Fibroblast of the aortic adventitia (primary cell): ENCODE data around the gene PCDHGA6. TPM values are rescaled to one million over a fixed set of nuclear protein-coding genes. Genes with fewer than 3 reads are reported as not detected.
"Not testable (repeated sequence)": the region's sequence is repeated elsewhere in the genome, so short reads cannot be mapped to it uniquely, and the experiment has no call there.

Source experiments
- DNase-seq: peaks from one replicate; pipeline ENCODE4 v3.0.0-alpha.2; 2010; ENCODE audit warnings: low read depth
- H3K4me3 ChIP-seq: 2 replicates; pipeline ENCODE4 v1.5.1; 2011; ENCODE audit warnings: low read depth, mild to moderate bottlenecking, control low read depth, low read length, moderate library complexity
- total RNA-seq: library from RNA; depleted of rRNA; stranded (reverse); fragments of >200 nt; gene quantifications from 2 replicates; pipeline ENCODE4 v1.2.3, GENCODE V29; 2012; ENCODE audit warnings: low replicate concordance
- TF ChIP-seq, protein P1 (sequence below): IDR thresholded peaks from 2 replicates; pipeline ENCODE4 v1.5.1; 2011; ENCODE audit warnings: mild to moderate bottlenecking, low read length, control low read depth, inconsistent platforms; ENCODE audit not compliant: insufficient read depth

The PCDHGA6 gene
- 3.9 and 7.4 TPM in 2 replicates for total RNA-seq

GRCh38 chr5:141373673-141374317 lies at the start of gene PCDHGA6:
Gene PCDHGA6, plus strand, starts transcription at chr5:141373891. Its CDS starts 193 bp downstream, at chr5:141374084.
- TF ChIP-seq, protein P1, sequence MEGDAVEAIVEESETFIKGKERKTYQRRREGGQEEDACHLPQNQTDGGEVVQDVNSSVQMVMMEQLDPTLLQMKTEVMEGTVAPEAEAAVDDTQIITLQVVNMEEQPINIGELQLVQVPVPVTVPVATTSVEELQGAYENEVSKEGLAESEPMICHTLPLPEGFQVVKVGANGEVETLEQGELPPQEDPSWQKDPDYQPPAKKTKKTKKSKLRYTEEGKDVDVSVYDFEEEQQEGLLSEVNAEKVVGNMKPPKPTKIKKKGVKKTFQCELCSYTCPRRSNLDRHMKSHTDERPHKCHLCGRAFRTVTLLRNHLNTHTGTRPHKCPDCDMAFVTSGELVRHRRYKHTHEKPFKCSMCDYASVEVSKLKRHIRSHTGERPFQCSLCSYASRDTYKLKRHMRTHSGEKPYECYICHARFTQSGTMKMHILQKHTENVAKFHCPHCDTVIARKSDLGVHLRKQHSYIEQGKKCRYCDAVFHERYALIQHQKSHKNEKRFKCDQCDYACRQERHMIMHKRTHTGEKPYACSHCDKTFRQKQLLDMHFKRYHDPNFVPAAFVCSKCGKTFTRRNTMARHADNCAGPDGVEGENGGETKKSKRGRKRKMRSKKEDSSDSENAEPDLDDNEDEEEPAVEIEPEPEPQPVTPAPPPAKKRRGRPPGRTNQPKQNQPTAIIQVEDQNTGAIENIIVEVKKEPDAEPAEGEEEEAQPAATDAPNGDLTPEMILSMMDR: peak; percentile 57
- peak within 1 kb of the TSS; percentile 59 for H3K4me3 ChIP-seq
- DNase-seq: peak; percentile 53

- peak overlapping the region; percentile 71 for H3K4me3 ChIP-seq
- DNase-seq: peak; percentile 74
- TF ChIP-seq, protein P1: peak; percentile 79
Measured at GRCh38 chr5:141326088-141326854, 47.4 kb upstream of the PCDHGA6 start.

GRCh38 chr5:141328231-141328630 lies 45.5 kb upstream of the PCDHGA6 start:
- TF ChIP-seq, protein P1: no peak
- DNase-seq: no peak
- H3K4me3 ChIP-seq: no peak overlapping the region

- peak; percentile 70 for DNase-seq
- TF ChIP-seq, protein P1: peak; percentile 64
Measured at GRCh38 chr5:141330299-141331080, 43.2 kb upstream of the PCDHGA6 start, which contains the start of gene PCDHGA1. Gene PCDHGA1, plus strand, starts transcription at chr5:141330514.

DNA sequence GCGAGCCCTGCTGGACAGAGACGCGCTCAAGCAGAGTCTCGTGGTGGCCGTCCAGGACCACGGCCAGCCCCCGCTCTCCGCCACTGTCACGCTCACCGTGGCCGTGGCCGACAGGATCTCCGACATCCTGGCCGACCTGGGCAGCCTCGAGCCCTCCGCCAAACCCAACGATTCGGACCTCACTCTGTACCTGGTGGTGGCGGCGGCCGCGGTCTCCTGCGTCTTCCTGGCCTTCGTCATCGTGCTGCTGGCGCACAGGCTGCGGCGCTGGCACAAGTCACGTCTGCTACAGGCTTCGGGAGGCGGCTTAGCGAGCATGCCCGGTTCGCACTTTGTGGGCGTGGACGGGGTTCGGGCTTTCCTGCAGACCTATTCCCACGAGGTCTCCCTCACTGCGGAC lies 41.1 kb upstream of the PCDHGA6 start:
- not testable (repeated sequence) for H3K4me3 ChIP-seq, DNase-seq

More at GRCh38 chr5:141330299-141331080, 43.2 kb upstream of the PCDHGA6 start, which contains the start of gene PCDHGA1:
- peak within 1 kb of the TSS; percentile 49 for H3K4me3 ChIP-seq

DNA sequence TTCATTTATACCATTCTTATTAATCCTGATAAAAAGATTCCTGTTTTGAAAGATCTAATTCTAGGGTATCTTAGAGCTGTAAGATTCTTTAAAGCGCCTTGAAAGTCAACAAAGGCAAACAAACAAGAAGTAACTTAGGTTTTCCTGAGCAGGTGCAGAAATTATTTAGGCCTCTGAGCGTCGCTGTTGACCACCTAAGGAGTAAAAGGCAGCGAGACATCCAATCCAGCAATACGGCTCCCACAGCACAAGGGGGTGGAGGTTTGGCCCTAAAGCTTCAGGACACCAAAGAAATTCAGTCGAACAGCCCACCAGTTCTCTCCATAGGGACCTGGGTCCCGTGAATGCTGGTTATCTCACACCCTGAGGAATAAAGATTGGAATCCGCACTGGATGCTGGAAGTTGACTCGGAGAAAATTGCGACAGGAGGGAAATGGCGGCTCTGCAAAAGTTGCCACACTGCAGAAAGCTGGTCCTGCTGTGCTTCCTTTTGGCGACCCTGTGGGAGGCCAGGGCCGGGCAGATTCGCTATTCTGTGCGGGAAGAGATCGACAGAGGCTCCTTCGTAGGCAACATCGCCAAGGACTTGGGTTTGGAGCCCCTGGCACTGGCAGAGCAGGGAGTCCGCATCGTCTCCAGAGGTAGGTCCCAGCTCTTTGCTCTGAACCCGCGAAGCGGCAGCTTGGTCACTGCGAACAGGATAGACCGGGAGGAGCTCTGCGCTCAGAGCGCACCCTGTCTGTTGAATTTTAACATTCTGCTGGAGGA lies 35.0 kb upstream of the PCDHGA6 start, which contains the start of gene PCDHGA2:
TSS of gene PCDHGA2 (plus strand) at position 223 of the 769 bp plus-strand sequence.
- peak; percentile 68 for DNase-seq
- H3K4me3 ChIP-seq: peak within 1 kb of the TSS; percentile 57
- TF ChIP-seq, protein P1: peak; percentile 55

DNA sequence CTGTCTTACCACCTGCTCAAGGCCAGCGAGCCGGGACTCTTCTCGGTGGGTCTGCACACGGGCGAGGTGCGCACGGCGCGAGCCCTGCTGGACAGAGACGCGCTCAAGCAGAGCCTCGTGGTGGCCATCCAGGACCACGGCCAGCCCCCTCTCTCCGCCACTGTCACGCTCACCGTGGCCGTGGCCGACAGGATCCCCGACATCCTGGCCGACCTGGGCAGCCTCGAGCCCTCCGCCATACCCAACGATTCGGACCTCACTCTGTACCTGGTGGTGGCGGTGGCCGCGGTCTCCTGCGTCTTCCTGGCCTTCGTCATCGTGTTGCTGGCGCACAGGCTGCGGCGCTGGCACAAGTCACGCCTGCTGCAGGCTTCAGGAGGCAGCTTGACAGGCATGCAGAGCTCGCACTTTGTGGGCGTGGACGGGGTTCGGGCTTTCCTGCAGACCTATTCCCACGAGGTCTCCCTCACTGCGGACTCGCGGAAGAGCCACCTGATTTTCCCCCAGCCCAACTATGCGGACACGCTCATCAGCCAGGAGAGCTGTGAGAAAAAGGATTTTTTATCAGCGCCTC lies 32.8 kb upstream of the PCDHGA6 start:
- not testable (repeated sequence) for DNase-seq, H3K4me3 ChIP-seq
